Breast epithelium (tissue), 4 donors: ENCODE measurements around the gene NR3C2. TPM values are rescaled to one million over a fixed set of nuclear protein-coding genes. Genes with fewer than 3 reads are reported as not detected.

ENCODE experiments used
- DNase-seq, 2 donors: peaks; one replicate each; pipeline ENCODE4 v3.0.0-alpha.2; 2019; ENCODE audit warnings: low spot score in 2 of 2
- H3K27ac ChIP-seq, 2 donors: fragments of 200-600 bp; sonication (generic) in 1 of 2; one replicate each; pipeline ENCODE4 v1.5.1; 2016 to 2019; ENCODE audit warnings: mild to moderate bottlenecking in 1 of 2
- H3K27me3 ChIP-seq, 2 donors: fragments of 200-600 bp; sonication (generic) in 1 of 2; one replicate each; pipeline versions ENCODE4 v1.5.1 to v1.6.0; 2017 to 2019; ENCODE audit warnings: control low read depth in 1 of 2, mild to moderate bottlenecking in 1 of 2
- H3K36me3 ChIP-seq: fragments of 200-600 bp; one replicate; pipeline ENCODE4 v1.5.1; 2019
- H3K4me1 ChIP-seq, 2 donors: fragments of 200-600 bp; sonication (generic); one replicate each; pipeline ENCODE4 v1.5.1; 2016 to 2019; ENCODE audit warnings: control low read depth in 1 of 2
- H3K4me3 ChIP-seq, 3 donors: fragments of 200-600 bp; sonication (generic); 1 replicate in 2 of 3; 2 replicates in 1 of 3; pipeline ENCODE4 v1.5.1; 2016 to 2019; ENCODE audit warnings: mild to moderate bottlenecking in 3 of 3, moderate library complexity in 2 of 3
- H3K9me3 ChIP-seq, 2 donors: fragments of 200-600 bp; sonication (generic) in 1 of 2; one replicate each; pipeline ENCODE4 v1.5.1; 2016 to 2019; ENCODE audit warnings: control low read depth in 1 of 2
- POLR2A ChIP-seq: fragments of 450-650 bp; IDR thresholded peaks from one replicate; pipeline ENCODE4 v1.6.1; 2016; ENCODE audit warnings: antibody characterized with exemption, mild to moderate bottlenecking, moderate library complexity
- POLR2AphosphoS5 ChIP-seq, 3 donors: sonication (generic); formaldehyde crosslinking; IDR thresholded peaks; one replicate each; pipeline ENCODE4 v1.6.1; 2017; ENCODE audit warnings: antibody characterized with exemption in 3 of 3
- intact Hi-C: fragments of 100-400 bp; cut with DNase I; formaldehyde crosslinking; loops from one replicate; pipeline ENCODE4 v1.15.1; 2023; ENCODE audit warnings: low total_unique reads
- total RNA-seq, 3 donors: library from RNA; depleted of rRNA; stranded (reverse); fragments of >200 nt; gene quantifications; one replicate each; pipeline ENCODE4 v1.1.0, GENCODE V29; 2016
- TF ChIP-seq, protein P1 (sequence below), 3 donors: fragments of 450-650 bp; IDR thresholded peaks; one replicate each; pipeline ENCODE4 v1.5.1; 2016 to 2017; ENCODE audit warnings: antibody characterized with exemption in 3 of 3, mild to moderate bottlenecking in 3 of 3, moderate library complexity in 3 of 3

NR3C2 gene
- total RNA-seq, 3 donors from 2014 or later, result 8.0 to 39.5 (median 13.8) TPM

DNA sequence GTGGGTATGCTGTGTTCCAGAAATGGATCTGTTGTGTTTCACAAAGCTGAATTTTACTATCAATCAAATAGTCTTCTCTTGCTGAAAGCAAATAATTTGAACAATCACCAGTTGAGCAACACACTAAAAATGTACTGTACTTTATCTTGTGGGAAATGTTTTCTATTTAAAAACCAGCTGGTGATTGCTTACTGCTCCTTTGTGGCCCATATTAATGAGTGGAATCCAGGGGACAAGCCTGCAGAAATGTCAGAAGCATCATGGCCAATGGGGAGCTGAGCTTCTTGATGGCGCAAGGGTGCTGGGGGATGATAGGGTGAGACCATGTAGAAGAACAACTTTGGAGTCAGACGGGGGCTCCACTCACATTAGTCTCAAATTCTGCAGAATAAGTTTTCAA is 364.2 kb downstream of the NR3C2 start:
- no peak for DNase-seq
- TF ChIP-seq POLR2AphosphoS5 (IDR thresholded peaks at IDR 0.05) (no peak), POLR2A (no peak)
- TF ChIP-seq, protein P1, sequence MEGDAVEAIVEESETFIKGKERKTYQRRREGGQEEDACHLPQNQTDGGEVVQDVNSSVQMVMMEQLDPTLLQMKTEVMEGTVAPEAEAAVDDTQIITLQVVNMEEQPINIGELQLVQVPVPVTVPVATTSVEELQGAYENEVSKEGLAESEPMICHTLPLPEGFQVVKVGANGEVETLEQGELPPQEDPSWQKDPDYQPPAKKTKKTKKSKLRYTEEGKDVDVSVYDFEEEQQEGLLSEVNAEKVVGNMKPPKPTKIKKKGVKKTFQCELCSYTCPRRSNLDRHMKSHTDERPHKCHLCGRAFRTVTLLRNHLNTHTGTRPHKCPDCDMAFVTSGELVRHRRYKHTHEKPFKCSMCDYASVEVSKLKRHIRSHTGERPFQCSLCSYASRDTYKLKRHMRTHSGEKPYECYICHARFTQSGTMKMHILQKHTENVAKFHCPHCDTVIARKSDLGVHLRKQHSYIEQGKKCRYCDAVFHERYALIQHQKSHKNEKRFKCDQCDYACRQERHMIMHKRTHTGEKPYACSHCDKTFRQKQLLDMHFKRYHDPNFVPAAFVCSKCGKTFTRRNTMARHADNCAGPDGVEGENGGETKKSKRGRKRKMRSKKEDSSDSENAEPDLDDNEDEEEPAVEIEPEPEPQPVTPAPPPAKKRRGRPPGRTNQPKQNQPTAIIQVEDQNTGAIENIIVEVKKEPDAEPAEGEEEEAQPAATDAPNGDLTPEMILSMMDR (IDR thresholded peaks at IDR 0.05), result no peak
- Histone ChIP-seq H3K27ac (no peak overlapping the region), H3K4me3 (no peak overlapping the region), H3K27me3 (no peaks in the 10 kb centered on the region), H3K4me1 (no peaks in the 10 kb centered on the region), H3K9me3 (peaks cover 12 to 18% of the 10 kb centered on the region in 2 donors), H3K36me3 (no peaks in the 10 kb centered on the region)
- intact Hi-C loops, result no loop called here

DNA sequence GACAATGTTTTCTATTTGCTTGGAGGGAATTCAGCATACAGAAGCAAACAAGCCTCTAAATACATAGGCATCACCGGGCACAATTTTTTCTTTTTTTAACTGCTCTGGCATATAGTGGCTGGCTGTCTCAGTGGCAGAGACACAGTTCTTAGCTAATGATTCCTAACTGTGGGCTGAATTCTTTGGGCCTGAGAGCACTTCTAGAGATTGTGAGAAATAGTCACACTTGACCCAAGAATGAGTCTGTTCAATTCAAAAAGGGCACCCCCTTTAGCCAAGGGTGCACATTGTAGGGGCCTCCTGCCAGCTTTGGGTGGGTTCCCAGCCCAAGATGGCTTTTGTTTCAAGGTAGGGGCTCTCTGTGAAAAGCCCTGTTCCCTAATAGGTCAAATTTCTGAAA is 364.6 kb downstream of the NR3C2 start:
- H3K27me3 ChIP-seq, result no peaks in the 10 kb centered on the region
- no peak overlapping the region for H3K27ac ChIP-seq
- no peaks in the 10 kb centered on the region for H3K36me3 ChIP-seq
- H3K4me3 ChIP-seq, result no peak overlapping the region
- no peaks in the 10 kb centered on the region for H3K4me1 ChIP-seq
- no peak for DNase-seq
- intact Hi-C loops, result no loop called here
- peaks cover 12 to 18% of the 10 kb centered on the region in 2 donors for H3K9me3 ChIP-seq
- no peak for TF ChIP-seq POLR2AphosphoS5 (IDR thresholded peaks at IDR 0.05)
- TF ChIP-seq, protein P1 (IDR thresholded peaks at IDR 0.05), result no peak
- TF ChIP-seq POLR2A, result no peak

DNA sequence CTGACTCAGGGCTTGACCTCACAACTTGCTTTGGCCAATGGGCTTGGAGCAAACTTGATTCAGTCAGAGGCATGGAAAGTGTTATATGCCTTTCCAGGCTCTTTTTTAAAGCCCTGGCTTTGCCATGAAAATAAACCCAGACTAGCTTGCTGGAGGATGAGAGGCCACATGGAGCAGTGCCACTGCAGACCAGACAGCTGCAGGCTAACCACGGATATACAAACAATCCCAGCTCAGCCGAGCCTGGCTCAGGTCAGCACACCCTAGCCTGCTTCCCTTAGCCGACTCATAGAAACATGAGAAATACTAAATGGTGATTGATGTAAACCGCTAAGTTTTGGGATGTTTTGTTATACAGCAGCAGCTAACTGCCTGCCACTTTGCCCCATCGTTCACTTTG is 365.2 kb downstream of the NR3C2 start:
- Histone ChIP-seq H3K27ac (no peak overlapping the region), H3K9me3 (peaks cover 12 to 18% of the 10 kb centered on the region in 2 donors), H3K36me3 (no peaks in the 10 kb centered on the region), H3K4me3 (no peak overlapping the region), H3K27me3 (no peaks in the 10 kb centered on the region), H3K4me1 (no peaks in the 10 kb centered on the region)
- TF ChIP-seq, protein P1 (IDR thresholded peaks at IDR 0.05), result no peak
- TF ChIP-seq POLR2AphosphoS5 (IDR thresholded peaks at IDR 0.05), result no peak
- no peak for TF ChIP-seq POLR2A
- intact Hi-C loops, result no loop called here
- no peak for DNase-seq

DNA sequence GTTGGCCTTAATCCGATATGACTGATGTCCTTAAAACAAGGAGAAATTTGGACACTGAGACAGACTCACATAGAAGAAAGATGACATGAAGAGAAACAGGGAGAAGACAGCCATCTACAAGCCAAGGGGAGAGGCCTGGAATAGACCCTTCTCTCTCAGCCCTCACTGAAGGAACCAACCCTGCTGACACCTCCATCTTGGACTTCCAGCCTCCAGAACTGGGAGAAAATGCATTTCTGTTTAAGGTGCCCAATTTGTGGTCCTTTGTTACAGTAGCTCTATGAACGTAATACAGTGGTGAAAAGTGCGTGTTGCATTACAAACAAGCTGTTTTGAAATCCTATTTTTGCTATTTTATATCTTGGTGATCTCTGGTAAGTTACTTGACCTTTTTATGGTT is 366.8 kb downstream of the NR3C2 start:
- Histone ChIP-seq H3K36me3 (no peaks in the 10 kb centered on the region), H3K27ac (no peak overlapping the region), H3K27me3 (no peaks in the 10 kb centered on the region), H3K4me1 (no peaks in the 10 kb centered on the region), H3K9me3 (peaks cover 12 to 18% of the 10 kb centered on the region in 2 donors), H3K4me3 (no peak overlapping the region)
- TF ChIP-seq, protein P1 (IDR thresholded peaks at IDR 0.05), result no peak
- TF ChIP-seq POLR2AphosphoS5 (IDR thresholded peaks at IDR 0.05) (no peak), POLR2A (no peak)
- no peak for DNase-seq
- intact Hi-C loops, result no loop called here

DNA sequence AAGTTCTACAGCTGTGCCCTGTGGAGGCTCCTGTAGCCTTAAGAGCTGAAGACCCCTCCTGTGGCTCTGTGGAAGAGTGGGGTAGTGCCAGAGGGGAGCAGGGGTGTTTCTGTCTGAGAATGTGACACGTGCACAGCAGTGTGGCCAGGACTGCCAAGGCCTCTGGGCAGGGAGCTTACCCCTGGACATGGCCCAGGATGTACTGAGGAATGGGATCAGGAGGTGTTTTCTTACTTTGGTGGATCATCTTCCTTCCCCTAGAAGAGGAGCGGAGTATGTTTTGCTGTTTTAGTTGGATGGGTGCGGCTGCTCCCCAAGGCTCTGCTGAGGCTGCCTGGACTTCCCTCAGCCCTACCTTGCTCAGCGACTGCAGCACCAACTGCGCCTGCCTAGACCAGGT is 367.8 kb downstream of the NR3C2 start:
- intact Hi-C loops, result no loop called here
- no peaks in the 10 kb centered on the region for H3K36me3 ChIP-seq
- peaks cover 12 to 18% of the 10 kb centered on the region in 2 donors for H3K9me3 ChIP-seq
- no peak overlapping the region for H3K4me3 ChIP-seq
- H3K27ac ChIP-seq, result no peak overlapping the region
- H3K27me3 ChIP-seq, result no peaks in the 10 kb centered on the region
- no peak for DNase-seq
- TF ChIP-seq POLR2A (no peak), POLR2AphosphoS5 (IDR thresholded peaks at IDR 0.05) (no peak)
- TF ChIP-seq, protein P1 (IDR thresholded peaks at IDR 0.05), result no peak
- H3K4me1 ChIP-seq, result no peaks in the 10 kb centered on the region
